ENCODE data around the gene HMCES.
"Not testable (repeated sequence)": the region's sequence is repeated elsewhere in the genome, so short reads cannot be mapped to it uniquely, and the experiment has no call there.

The HMCES gene

DNA sequence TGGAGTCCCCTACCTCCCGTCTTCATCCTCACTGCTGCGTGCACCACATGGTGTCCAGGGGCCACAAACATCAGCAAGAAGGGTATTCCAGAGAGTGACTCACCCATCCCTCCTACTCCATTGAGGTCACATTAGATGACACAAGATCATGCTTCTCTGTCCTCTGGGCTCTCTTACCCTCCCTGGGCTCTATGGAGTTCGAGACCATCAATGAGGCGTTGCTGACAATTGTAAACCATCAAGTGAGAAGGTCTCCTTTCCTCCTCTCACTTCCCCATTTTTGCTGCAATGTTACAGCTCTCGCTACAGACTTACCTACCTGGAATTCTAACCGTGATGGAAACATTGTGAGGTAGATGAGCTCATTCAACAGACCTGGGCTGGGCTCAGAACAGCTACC is 51.7 kb downstream of the HMCES start:
- TF ChIP-seq POLR2A (IDR thresholded peaks at IDR 0.05; ENCODE audit: low read length) (no peak), GATA1 (IDR thresholded peaks at IDR 0.05; ENCODE audit: low read depth, low read length) (no peak)
- no peak for DNase-seq

DNA sequence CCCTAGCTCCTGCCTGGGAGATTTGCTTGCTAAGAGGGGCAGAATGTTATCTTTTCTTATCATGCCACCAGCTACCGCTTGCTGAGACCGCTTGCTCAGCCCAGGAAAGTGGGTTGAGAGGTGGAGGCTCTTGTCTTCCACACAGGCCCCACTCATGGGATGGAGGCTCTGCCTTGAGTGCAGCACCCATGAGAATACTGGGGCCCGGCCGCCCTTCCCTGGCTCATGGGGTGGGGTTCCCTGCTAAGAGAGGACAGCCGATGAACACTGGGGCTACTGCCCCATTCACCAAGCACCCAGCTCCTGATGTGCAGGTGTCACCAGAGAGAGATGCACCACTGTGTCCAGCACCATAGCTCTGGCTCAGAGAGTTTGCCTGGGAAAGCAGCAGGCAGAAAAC is 55.2 kb downstream of the HMCES start:
- TF ChIP-seq POLR2A (IDR thresholded peaks at IDR 0.05; ENCODE audit: low read length) (no peak), GATA1 (IDR thresholded peaks at IDR 0.05; ENCODE audit: low read depth, low read length) (no peak)
- DNase-seq, result no peak

DNA sequence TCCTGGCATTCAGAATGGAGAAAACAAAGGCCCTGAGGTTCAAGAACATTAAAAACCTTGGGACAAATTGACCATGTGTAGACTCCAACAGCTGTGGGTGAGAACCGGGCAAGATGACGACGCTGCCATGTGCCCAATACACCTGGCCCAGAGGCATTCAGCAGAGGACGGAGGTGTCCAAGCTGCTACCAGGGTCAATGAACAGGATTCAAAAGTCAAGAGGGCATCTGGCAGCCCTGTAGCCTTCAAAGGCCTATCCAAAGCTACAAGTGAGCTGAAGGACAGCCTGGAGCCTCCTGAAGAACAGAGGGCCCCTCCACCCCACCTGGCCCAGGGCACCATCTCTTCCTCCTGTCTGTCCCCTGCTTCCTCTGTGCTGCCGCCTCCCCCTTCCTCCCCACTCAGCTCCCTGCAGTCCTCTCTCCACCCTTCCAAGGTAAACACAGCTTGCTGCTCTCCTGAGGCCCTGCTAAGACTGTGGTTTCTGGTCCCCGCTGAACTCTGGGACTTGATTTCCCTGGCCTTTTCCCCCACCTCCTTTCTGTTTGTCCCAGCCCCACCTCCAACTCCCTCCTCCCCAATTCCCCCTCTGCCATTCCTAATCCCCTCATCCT is 57.5 kb downstream of the HMCES start:
- no peak for DNase-seq
- TF ChIP-seq GATA1 (IDR thresholded peaks at IDR 0.05; ENCODE audit: low read depth, low read length), result no peak

DNA sequence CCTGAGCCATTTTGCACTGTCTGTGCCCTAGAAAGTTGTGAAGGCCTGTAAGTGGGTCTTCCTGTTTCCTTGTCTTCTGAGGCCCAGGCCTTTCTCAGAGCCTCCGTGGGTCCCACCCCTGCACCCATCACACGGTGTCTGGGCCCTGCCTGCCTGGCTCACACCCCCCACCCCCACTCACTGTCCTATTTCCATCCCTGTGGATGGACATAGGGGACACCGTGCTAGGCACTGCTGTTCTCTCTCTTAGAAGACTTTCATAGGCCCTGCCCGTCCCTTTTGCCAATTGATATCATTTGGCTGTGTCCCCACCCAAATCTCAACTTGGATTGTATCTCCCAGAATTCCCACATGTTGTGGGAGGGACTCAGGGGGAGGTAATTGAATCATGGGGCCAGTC is 59.0 kb downstream of the HMCES start:
- not testable (repeated sequence) for DNase-seq

DNA sequence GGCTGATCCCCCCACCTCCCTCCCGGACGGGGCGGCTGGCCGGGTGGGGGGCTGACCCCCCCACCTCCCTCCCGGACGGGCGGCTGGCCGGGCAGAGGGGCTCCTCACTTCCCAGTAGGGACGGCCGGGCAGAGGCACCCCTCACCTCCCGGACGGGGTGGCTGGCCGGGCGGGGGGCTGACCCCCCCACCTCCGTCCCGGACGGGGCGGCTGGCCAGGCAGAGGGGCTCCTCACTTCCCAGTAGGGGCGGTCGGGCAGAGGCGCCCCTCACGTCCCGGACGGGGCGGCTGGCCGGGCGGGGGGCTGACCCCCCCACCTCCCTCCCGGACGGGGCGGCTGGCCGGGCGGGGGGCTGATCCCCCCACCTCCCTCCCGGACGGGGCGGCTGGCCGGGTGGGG is 60.5 kb downstream of the HMCES start:
- not testable (repeated sequence) for DNase-seq

DNA sequence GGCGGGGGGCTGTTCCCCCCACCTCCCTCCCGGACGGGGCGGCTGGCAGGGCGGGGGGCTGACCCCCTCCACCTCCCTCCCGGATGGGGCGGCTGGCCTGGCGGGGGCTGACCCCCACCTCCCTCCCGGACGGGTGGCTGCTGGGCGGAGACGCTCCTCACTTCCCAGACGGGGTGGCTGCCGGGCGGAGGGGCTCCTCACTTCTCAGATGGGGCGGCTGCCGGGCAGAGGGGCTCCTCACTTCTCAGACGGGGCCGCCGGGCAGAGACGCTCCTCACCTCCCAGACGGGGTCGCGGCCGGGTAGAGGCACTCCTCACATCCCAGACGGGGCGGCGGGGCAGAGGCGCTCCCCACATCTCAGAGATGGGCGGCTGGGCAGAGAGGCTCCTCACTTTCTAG is 61.2 kb downstream of the HMCES start:
- not testable (repeated sequence) for DNase-seq

DNA sequence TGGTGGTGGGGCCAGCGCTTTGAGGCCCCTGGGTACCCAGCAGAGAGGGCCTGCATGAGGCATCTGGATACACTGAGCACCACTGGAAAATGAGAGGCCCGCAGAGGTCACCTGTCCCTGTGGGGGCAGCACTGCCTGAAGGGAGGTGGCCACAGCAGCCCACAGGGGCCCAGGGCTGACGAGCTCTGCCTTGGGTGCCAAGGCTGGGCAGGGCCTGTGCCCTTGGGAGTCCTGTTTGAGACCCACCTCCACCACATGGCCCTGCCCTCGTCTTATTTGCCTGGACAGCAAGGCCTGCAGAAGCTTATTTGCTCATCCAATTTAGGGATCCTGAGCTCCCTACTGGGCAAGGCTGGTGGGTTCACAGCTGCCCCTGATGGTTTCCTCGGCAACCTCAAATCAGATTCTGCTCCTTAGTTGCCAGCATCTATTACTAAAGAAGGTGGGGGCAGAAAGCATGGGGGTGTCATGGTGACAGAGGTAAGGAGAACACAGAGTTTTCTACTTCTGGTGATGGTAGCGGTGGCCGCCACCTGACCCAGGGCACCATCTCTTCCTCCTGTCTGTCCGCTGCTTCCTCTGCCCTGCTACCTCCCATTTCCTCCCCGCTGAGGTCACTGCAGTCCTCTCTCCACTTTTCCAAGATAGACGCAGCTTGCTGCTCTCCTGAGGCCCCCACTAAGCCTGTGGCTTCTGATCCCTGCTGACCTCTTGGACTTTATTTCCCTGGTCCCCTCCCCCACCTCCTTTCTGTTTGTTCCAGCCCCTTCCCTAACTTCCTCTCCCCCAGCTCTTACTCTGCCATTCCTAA is 62.9 kb downstream of the HMCES start:
- DNase-seq, result no peak

DNA sequence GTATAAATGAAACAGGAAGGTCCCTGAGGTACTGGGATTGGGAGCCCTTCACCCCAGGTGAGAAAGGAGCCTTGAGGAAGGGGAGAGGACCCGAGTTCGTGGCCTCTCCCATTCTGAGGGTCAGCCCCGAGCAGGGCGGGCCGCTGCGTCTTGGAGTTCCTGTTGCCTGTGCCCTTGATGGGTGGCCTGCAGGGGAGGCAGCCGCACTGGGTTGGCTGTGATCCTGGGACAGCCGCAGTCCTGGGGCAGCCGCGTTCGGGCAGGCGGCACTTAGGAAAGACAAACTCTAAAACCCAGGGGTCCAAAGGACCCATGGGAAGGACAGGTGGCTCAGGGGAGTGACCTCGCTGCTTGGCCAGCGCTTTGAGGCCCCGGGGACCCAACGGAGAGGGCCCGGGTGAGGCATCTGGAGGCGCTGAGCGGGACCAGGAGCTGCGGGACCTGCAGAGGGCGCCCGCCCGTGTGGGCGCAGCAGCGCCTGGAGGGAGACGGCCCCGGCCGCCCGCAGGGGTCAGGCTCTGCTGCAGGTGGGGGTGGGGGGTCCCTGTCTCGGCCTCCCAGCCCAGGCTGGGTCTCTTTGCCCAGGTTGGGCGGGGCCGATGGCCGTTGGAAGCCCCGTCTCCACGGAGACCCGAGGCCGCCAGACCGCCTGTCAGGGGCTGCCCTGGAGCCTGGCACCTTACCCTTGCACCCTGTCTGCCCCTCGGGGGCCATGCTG is 65.1 kb downstream of the HMCES start:
- peak; percentile 52 to 62 for DNase-seq
- TF ChIP-seq POLR2A (IDR thresholded peaks at IDR 0.05; ENCODE audit: low read length) (no peak), GATA1 (IDR thresholded peaks at IDR 0.05; ENCODE audit: low read depth, low read length) (no peak)

More for the DNA sequence above, 62.9 kb downstream of the HMCES start:
- TF ChIP-seq POLR2A (IDR thresholded peaks at IDR 0.05; ENCODE audit: low read length) (no peak), GATA1 (IDR thresholded peaks at IDR 0.05; ENCODE audit: low read depth, low read length) (no peak)

DNA sequence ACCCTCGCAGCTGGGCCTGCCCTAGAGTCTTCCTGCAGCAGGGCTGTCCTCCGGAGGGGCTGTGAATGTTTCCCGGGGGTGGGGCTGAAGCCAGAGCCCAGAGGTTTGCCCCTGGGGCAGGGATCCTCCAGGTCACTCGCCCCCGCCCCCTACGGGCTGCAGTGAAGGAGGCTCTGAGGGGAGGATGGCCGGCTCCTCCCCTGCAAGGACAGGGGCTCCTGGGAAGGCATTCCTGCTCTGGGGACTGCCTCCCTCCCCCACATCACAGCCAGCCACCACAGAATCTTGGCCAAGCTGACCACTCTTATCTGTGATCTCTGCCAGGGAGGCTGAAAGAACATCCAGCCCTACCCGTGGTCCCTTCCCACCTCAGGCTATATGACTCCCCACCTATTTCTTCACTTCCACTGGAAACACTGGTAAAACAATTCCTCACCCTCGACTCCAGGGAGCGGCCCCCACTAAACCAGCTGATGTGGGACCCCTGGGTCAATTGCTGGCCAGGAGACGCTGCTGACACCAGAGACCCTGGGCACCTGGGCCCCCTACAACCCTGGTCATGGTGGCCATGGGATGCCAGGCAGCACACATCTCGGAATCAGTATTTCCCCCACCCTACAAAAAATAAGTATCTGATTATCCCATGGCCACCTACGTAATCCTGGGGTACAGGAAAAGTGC is 66.0 kb downstream of the HMCES start:
- no peak for DNase-seq
- no peak for TF ChIP-seq POLR2A (IDR thresholded peaks at IDR 0.05; ENCODE audit: low read length)
- TF ChIP-seq GATA1 (IDR thresholded peaks at IDR 0.05; ENCODE audit: low read depth, low read length), result no peak

DNA sequence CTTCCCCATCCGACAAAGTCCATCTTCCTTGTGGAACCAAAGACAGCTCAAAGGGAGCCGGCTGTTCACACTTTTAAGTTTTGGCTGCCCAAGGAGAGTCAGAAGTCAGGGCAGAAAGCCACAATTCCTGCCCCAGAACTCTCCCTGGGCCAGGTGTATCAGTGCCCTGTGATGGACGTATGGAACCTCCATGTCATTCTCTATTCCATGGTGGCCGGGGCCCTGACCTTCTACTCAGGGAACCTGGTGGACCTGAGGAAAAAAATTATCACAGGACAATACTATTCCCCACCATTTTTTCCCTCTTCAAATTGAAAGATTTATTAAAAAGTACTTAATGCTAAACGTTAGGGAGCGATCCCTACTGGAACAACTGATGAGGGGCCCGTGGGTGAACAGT is 66.6 kb downstream of the HMCES start:
- no peak for DNase-seq
- TF ChIP-seq POLR2A (IDR thresholded peaks at IDR 0.05; ENCODE audit: low read length) (no peak), GATA1 (IDR thresholded peaks at IDR 0.05; ENCODE audit: low read depth, low read length) (no peak)

DNA sequence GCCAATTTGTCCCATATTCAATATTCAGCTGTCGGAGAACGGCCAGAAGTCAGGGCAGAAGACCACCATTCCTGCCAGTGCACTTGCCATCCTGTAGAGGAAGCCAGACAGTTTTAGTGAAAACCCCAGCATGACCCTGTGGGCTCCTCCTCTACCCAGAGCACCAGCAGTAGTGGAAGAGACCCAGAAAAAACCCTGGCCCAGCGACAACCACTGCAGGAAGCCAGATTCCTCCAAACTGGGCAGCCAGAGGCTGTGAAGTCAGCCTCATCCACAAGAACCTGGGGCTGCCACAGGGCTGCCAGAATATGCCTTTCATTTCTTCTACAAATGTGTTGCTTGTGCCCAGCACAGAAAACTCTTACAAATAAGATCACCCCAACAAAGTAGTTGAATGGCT is 67.3 kb downstream of the HMCES start:
- no peak for DNase-seq
- no peak for TF ChIP-seq GATA1 (IDR thresholded peaks at IDR 0.05; ENCODE audit: low read depth, low read length)
- no peak for TF ChIP-seq POLR2A (IDR thresholded peaks at IDR 0.05; ENCODE audit: low read length)

DNA sequence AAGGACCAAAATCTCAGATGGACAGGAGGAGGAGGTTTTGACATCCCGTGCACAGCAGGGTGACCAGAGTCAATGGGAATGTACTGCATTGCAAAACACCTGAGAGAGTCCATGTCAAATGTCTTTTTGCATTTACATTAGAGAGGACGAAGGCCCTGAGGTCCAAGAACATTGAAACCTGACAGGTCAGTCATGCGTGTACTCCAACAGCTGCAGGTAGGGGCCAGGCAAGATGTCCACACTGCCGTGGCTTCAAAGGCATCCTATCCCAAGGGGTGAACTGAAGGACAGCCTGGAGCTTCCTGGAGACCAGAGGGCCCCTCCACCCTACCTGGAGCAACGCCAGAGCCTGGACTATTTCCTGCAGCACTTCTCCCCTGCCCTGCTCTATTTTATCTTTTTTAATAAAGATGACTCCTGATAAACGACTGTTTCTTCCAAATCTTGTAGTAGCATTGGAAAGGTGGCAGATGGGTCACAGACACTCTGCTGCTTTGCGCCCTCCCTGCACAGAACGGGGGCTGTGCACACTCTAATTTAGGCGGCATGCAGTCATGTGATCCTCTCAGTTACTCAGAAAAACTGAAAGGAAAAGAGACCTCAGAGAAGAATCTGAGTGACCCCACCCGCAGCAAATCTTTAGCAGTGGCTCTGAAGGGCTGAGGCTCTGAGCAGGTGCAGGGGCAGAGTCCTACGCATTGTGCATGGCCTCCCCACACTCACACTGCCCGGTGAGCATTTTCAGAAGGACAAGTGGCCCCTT is 68.2 kb downstream of the HMCES start:
- no peak for TF ChIP-seq POLR2A (IDR thresholded peaks at IDR 0.05; ENCODE audit: low read length)
- TF ChIP-seq GATA1 (IDR thresholded peaks at IDR 0.05; ENCODE audit: low read depth, low read length), result no peak
- DNase-seq, result no peak

DNA sequence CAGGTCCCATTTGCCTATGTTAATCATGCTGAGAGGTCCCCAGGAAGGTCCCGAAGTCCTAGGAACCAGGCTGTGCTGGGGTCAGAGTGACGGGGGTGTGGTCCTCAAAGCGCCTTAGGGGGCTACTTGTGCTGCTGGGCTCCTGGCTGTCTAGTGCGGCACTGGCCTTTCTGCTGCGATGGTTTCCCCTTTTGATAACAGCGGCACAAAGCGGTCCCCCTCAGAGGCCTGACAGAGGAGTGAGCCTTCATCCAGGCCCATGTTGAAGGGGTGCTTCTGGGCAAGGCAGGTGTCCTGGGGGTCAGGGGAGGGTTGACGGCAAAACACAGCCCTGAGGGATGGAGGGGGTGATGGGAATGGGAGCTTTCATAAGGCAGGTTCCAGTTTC is 68.8 kb downstream of the HMCES start:
- TF ChIP-seq GATA1 (IDR thresholded peaks at IDR 0.05; ENCODE audit: low read depth, low read length) (no peak), POLR2A (IDR thresholded peaks at IDR 0.05; ENCODE audit: low read length) (no peak)
- no peak for DNase-seq

DNA sequence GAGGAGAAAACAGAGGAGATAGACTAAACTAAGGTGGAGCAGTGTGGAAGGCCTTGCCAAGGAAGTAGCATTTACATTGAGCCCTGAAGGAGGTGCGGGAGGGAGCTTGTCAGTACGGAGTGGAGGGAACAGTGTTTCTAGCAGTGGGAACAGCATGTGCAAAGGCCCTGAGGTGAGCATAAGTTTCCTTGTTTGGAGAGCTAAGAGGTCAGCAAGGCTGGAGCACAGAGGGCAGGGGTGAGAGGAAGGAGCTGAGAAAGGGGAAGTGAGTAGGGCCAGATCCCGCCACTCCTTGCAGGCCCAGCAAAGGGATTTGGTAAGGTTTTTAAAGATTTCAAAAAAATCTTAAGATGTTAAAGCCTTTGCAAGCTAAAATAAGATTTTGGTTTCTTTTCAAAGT is 70.1 kb downstream of the HMCES start:
- TF ChIP-seq GATA1 (IDR thresholded peaks at IDR 0.05; ENCODE audit: low read depth, low read length), result no peak
- no peak for TF ChIP-seq POLR2A (IDR thresholded peaks at IDR 0.05; ENCODE audit: low read length)
- DNase-seq, result no peak

DNA sequence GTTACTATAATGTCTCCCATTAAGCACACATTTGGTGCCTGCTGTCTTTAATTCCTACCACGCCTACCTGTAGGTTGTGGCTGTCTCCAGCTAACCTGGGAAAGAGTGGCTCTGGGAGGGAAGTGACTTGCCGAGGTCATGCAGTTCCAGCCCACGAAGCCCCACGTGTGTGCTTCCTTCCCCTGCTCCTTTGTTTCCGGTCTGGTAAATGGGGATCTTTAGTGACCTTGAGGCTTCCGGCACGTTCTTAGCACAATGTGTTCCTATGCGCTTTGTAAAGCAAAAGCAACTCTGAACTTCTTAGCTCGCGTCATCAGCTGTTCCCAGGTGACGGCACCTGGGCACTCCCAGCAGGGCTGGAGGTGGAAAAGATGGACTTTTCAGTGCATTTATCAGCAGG is 70.5 kb downstream of the HMCES start:
- DNase-seq, result not testable (repeated sequence)

Measured in erythroblast (primary cell).